NCI-H1417 (cell line): ENCODE measurements around the gene LRP1-AS.

Source experiments
- DNase-seq, 3 experiments: peaks; one replicate each; lab custom pipeline; 2025; lab: John Stamatoyannopoulos, UW

The LRP1-AS gene

GRCh38 chr12:57097554-57097835, 49.9 kb downstream of the LRP1-AS start:
- no peak for DNase-seq

- DNase-seq, result no peak
Observed at GRCh38 chr12:57096748-57097553, 50.5 kb downstream of the LRP1-AS start.

GRCh38 chr12:57096099-57096572, 51.3 kb downstream of the LRP1-AS start:
- peak; percentile 41 to 75 (median 58) for DNase-seq

GRCh38 chr12:57095440-57095839, 52.0 kb downstream of the LRP1-AS start:
- no peak for DNase-seq
